Activated CD8-positive, alpha-beta memory T cell treated with anti-CD3 and anti-CD28 coated beads, Interleukin-2, amount 50 U/mL, for 4 hours (primary cell): ENCODE measurements around the gene MPPED1.

Experiments used
- DNase-seq: peaks from one replicate; pipeline ENCODE4 v3.0.0-alpha.2; 2020

Gene MPPED1

DNA sequence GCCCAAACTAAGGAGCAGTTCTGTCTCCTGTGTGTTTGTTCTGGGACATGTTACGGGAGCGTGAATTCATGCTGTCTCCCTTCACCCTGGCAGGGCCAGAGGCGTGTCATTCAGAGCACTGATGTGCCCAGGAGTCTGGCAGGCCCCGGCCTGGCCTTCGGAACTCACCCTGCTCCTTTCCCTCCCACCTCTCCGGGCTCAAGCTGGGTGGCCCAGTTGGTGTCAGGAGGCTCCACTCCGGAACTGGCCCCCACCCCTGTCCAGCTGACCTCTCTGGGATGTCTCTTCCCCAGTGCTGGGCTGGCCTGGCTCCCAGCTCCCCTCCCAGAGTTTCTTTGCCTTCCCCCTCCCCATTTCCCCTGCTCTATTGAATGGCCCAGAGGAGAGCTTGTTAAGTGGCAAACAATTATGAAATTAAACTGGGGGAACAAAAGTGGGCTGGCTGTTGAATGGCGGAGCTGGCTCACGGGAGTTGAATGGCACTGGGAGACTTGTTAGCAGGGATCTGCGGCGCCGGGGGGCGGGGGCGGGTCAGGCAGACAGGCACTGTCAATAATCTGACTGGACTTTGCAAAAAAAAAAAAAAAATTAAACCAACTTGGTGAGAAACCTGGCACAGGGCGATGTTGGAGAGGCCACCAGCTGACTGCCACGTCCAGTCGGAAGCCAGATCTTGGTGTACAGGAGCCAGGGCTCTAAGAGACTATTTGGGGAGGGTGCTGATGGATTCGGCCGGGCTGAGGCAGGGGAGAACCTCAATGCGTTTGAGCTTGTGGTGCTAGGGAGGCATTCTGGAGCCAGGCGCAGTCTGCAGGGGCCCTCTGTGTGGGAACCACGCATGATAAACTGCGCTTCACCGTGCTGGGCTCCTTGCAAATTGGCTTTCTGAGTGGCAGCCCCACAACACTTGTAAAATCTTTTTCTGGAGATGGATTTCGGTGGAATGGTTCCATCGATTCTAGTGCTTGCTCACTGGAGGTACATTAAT is 1.3 kb downstream of the MPPED1 start:
- no peak for DNase-seq

DNA sequence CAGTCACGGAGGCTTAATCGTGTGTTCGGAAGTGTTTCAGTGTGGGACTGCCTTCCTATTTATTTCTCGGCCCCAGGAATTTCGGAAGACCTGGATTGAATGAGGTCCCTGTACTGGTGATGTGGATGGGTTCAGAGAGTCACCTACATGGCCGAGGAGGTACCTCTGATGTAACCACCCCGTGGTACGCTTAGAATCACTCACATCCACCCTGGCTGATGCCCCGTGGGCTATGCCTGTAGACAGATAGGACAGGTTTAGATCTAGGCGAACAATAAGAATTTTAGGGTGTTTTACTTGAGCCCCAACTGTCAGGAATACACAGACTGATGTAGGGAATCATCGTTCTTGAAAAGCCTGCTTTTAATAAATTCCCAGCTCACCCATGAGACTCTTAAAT is 2.0 kb downstream of the MPPED1 start:
- DNase-seq: no peak

DNA sequence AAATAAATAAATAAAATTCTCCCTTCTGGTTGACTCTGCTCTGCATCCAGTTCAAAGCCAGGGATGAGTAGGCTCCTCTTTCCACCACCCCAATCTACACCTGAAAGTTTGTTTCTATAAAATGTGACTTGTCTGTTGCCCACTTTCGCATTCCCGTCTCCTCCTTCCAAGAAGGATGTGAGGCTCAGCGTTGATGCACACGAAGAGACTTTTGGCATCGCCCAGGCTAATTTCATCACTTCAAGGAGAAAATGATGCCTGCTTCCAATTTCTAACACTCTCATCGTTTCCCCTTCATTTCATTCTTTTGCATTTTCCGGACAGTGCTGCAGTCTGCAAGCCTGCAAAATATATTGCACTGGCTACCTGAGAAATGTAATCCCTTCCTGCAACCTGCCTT is 3.9 kb downstream of the MPPED1 start:
- DNase-seq: no peak

- DNase-seq: no peak
Observed at GRCh38 chr22:43417555-43417954, 5.7 kb downstream of the MPPED1 start.

DNA sequence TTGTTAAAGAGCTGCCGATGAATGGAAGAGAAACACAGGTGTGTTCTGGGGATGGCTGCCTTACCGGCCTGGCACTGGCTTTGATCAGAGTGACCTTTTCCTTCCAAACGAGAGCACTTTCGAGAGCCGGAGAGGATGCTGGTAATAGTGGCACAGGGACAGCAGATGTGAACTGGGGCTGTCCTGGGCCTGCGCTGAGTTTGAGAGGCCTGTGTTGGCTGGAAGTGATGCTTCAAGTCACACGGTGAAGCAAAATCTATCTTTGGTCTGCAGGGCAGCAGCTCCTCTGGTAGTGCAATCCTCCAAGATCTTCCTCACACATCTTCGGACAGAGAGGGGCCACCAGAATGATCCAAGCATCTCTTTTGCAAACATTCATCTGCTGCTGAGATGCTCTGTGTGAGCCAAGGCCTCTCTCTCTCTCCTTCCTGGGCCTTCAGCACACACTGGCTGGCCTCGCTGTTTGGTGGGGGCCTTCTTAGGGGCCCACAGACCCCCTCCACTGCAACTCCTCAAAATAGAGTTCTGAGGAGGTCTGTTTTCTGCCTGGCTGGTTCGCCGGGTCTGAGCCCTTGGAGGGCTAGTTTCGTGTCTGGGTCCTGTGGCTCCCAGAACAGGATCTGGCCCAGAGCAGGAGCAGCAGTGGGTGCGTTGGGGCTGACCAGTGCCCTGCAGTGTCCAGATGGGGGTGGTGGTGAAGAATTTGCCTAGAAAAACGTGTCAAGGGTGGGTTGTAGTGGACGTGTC is 6.4 kb downstream of the MPPED1 start:
- no peak for DNase-seq

DNA sequence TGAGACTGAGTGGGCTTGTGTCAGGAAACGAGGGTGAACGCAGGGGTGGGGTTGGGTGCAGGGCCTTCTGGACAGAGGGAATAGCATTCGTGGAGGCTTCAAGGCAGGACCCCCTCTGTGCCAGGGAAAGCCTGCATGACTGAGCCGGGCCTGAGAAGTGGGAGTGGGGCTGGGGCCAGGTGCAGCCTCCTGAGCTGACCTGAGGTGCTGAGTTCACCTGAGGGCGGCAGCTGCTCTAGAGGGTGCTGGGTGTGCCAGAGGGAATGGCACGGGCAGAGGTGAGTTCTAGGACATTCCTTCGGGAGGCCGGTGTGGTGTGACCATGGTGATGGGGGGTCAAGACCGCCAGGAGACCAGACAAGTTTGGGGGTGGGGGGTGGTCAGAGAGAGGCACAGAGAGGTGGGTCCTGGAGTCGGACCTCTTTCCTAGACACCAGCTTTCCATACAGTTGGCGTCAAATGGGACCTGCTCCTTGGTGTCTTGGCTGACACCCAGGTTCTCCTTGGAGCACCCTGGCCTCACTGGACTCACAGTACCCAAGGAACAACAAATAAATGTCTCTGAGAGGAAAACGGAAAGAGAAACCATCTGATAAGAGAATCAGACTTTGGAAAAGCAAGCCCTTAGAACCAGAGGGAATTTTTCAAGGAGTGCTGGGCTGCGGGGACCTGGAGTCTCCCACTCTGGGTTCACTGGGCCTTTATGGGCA is 7.7 kb downstream of the MPPED1 start:
- no peak for DNase-seq

DNA sequence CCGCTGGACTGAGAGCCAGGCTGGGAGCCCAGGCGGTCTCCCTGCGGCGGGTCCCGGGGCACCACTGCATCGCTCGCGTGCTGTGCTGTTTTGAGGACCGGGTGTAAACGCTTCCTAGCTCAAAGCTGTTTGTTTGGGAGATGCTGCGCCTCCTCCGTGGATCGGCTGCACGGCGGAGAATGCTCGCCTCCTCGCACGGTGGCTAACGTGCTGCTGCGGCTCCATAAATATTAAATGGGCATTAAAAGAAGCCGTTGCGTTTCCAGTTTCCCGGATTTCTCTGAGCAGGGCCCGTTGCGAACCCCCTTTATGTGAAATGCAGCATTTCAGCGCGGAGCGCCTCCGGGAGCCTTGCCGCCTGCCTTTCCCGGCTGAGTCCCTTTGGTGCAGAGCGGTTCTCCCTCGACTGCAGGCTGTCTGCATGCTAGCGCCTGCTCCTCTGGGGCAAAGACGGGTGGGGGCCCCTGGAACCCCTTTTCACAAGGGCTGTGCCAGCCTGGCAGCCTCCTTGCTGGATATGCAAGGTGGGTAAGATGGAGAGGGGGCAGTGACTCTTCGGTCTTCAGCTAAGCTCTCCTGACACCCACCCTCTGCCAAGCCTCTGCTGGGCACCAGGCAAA is 9.3 kb downstream of the MPPED1 start:
- no peak for DNase-seq

GRCh38 chr22:43421914-43422615 is 10.3 kb downstream of the MPPED1 start:
- DNase-seq: no peak

- DNase-seq: no peak
Observed at GRCh38 chr22:43423046-43423445, 11.2 kb downstream of the MPPED1 start.

- DNase-seq: no peak
Observed at GRCh38 chr22:43424201-43424600, 12.4 kb downstream of the MPPED1 start.

GRCh38 chr22:43424666-43425630 is 13.1 kb downstream of the MPPED1 start:
- DNase-seq: no peak

- DNase-seq: no peak
Observed at GRCh38 chr22:43425976-43426785, 14.4 kb downstream of the MPPED1 start.

- DNase-seq: no peak
Observed at GRCh38 chr22:43426816-43427215, 15.0 kb downstream of the MPPED1 start.

DNA sequence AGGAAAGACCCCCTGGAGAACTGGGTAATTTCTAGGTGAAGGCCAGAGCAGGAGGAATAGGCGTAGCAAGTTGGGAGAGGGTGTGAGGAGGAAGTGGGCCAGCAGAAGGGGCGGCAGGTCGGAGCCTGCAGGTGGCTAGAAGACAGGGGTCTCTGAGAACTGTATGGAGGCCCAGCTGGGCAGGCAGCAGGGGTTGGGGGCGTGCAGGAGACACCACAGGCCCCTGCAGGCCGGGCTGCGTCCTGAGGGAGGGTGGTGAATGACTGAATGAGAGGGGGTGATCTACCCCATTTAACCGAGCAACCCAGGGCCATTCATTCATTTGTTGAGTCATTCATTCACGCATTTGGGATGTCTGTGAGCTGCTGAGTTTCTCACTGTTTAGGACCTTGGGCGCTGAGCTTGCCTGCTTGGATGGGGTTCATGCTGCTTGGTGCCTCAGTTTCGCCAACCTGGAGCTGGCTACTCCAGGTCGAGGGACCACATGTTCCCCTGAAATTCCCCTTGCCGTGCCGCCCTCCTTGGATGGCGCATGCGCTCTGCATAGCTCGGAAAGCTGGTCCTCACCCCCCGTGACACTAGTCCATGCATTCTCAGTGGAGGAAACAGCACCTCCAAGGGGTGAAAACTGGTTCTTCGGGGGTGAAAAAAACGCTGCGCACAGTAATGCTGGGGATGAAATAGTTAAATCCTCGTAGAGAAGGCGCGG is 15.6 kb downstream of the MPPED1 start:
- DNase-seq: no peak

DNA sequence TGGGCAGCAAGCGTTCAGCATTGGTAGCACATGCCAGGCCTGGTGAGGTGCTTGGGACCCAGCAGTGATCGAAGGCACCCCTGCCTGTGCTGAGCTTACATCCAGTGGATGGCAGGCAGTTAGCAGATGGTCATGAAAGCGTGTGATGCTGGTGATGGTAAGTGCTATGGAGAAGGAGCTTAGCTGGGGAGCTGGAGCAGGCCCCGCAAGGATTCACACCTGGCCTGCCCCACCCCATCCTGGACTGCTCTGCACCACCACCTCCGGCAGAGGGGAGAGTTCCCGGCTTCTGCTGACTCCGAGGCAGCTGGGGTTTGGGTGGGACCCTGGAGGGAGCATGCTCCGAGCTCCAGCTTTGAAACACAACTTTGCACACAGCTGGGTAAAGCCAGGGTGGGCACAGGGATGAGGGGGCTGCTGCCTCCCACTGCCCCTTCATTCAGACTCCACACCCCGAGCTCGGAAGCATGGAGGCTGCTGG is 16.2 kb downstream of the MPPED1 start:
- no peak for DNase-seq

DNA sequence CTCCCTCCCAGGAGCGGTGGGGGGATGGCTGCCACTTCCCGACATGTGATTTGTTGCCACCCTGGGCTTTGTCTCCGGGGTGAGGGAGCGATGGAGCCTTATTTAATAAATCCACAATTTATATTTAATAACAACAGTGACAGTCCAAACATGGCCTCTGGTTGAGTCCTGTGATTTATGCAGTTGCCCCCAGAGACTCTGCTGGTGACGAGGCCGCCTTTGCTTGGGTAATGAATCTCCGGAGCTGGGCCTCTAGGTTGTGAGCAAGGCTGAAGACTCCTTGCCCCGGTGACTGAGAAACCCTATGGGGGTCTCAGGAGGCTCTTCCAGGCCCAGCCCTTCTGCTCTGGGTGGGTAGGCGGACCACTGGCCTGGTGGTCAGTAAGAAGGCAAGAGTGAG is 16.7 kb downstream of the MPPED1 start:
- no peak for DNase-seq

- DNase-seq: no peak
Observed at GRCh38 chr22:43429426-43429825, 17.6 kb downstream of the MPPED1 start.

DNA sequence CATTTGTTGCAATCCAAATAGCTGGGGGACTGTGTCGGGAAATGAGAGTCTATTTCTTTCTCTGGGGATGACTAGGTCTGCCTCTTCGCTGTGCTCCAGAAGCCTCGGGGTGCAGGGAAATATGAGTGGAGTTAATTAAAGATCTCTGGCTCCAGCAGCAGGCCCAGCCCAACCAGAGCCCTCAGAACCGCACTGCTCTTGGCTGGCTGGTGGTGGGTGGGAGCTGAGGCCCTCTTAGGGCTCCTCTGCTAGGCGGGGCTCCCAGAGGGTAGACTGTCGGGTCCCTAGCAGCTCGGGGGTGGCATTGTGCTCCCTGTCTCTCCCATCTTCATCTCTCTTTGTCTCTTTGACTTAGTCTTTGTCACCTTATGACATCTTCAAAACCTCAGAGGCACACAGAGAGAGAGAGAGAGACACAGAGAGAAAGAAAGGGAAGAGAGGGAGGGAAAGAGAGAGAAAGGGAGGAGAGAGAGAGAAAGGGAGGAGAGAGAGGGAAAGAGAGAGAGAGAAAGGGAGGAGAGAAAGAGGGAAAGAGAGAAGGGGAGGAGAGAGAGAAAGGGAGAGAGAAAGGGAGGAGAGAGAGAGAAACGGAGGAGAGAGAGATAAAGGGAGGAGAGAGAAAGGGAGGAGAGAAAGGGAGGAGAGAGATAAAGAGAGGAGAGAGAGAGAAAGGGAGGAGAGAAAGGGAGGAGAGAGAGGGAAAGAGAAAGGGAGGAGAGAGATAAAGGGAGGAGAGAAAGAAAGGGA is 20.2 kb downstream of the MPPED1 start:
- DNase-seq: no peak
